ENCODE data around the gene WWC2. TPM values are rescaled to one million over a fixed set of nuclear protein-coding genes. Genes with fewer than 3 reads are reported as not detected.

Gene WWC2
- total RNA-seq, 1 donor from 2014 or later, result 109 TPM

DNA sequence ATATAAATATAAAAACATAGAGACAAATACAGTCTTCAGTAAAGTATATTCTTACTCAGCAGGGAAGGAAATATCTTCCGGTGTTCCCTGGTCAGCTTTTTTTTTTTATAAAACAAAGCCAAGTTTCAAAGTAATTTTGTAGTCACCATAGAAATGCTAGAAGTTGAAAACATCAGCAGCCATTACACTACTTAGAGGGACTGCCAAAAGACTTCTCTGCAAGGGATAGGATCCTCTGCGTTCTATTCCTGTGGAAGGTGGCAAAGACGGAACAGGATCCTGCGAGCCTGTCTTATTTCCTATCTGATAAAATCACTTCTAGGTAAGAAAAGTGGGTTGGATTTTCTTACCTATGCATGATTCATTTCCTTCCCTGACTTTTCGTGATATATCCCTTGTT is 201.6 kb downstream of the WWC2 start:
- ATAC-seq (no peak), DNase-seq (no peak)
- Histone ChIP-seq H3K36me3 (peaks cover 6% of the 10 kb centered on the region), H3K9me3 (no peaks in the 10 kb centered on the region), H3K4me3 (no peak overlapping the region), H3K27ac (no peak overlapping the region), H3K4me1 (no peaks in the 10 kb centered on the region), H3K27me3 (ENCODE audit: low read depth) (no peaks in the 10 kb centered on the region)
- intact Hi-C loops (cut with DNase I), result no loop called here
- TF ChIP-seq, protein P1, sequence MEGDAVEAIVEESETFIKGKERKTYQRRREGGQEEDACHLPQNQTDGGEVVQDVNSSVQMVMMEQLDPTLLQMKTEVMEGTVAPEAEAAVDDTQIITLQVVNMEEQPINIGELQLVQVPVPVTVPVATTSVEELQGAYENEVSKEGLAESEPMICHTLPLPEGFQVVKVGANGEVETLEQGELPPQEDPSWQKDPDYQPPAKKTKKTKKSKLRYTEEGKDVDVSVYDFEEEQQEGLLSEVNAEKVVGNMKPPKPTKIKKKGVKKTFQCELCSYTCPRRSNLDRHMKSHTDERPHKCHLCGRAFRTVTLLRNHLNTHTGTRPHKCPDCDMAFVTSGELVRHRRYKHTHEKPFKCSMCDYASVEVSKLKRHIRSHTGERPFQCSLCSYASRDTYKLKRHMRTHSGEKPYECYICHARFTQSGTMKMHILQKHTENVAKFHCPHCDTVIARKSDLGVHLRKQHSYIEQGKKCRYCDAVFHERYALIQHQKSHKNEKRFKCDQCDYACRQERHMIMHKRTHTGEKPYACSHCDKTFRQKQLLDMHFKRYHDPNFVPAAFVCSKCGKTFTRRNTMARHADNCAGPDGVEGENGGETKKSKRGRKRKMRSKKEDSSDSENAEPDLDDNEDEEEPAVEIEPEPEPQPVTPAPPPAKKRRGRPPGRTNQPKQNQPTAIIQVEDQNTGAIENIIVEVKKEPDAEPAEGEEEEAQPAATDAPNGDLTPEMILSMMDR (IDR thresholded peaks at IDR 0.05), result no peak

DNA sequence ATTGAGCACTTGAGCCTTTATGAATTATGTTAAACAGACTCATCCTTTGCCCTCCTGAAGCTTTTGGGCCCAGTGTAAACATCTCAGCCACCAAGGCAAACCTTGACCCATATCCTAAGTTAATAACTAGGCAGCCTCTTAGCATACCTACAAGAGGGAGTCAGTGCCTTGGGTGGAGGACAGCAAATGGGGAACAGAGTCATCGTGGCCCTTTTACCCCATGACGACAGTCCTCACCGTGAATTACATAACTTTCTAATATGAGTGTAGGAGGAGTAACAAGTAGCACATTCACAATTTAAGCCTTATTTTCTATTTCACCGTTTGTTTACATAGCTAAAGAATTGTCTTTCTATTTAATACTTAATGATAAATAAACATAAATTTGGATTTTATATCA is 204.2 kb downstream of the WWC2 start:
- H3K9me3 ChIP-seq, result no peaks in the 10 kb centered on the region
- H3K27ac ChIP-seq, result no peak overlapping the region
- TF ChIP-seq, protein P1 (IDR thresholded peaks at IDR 0.05), result no peak
- H3K36me3 ChIP-seq, result peaks cover 6% of the 10 kb centered on the region
- H3K4me1 ChIP-seq, result no peaks in the 10 kb centered on the region
- H3K4me3 ChIP-seq, result no peak overlapping the region
- DNase-seq, result no peak
- intact Hi-C loops (cut with DNase I), result no loop called here
- no peaks in the 10 kb centered on the region for H3K27me3 ChIP-seq (ENCODE audit: low read depth)
- peak; percentile 82 to 86 for ATAC-seq

DNA sequence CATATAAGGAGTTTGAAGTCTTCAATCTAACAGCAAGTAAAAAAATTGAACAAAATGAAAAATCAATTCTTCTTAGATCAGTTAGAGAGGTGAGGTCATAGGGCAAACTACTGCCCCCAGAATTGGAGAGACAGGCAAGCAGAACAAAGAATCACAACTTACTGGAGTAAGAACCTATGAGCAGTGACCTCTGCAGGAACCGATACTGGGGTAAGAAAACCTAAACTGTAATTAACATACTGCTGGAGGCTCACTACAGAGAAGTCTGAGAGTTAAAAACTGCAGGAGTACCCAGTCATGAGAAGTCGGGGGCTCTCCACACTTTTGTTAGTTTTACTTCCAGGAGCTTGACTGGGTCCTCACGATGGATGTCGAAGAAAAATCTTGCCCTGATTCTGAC is 205.0 kb downstream of the WWC2 start:
- H3K4me3 ChIP-seq, result no peak overlapping the region
- peaks cover 2% of the 10 kb centered on the region for H3K36me3 ChIP-seq
- H3K9me3 ChIP-seq, result no peaks in the 10 kb centered on the region
- ATAC-seq, result no peak
- TF ChIP-seq, protein P1 (IDR thresholded peaks at IDR 0.05), result no peak
- no peak for DNase-seq
- no peaks in the 10 kb centered on the region for H3K27me3 ChIP-seq (ENCODE audit: low read depth)
- no peak overlapping the region for H3K27ac ChIP-seq
- H3K4me1 ChIP-seq, result no peaks in the 10 kb centered on the region
- intact Hi-C loops (cut with DNase I), result no loop called here

DNA sequence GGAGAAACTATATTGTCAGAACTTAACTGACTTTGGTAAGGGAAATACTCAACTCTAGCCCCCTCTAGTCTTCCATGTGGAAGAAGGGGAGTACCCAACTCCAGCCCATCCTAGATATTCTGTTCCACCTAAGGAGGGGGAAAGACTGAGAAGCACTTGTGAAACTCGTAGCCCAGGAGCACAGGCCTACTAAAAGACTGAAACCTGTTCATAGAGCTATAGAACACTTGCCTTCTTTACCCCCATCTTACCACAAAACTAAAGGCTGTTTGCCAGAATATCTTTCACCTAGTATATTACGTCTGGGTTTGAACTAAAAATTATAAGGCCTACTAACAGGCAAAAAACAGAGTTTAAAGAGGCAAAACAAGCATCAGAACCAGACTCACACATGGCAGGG is 205.5 kb downstream of the WWC2 start:
- intact Hi-C loops (cut with DNase I), result no loop called here

DNA sequence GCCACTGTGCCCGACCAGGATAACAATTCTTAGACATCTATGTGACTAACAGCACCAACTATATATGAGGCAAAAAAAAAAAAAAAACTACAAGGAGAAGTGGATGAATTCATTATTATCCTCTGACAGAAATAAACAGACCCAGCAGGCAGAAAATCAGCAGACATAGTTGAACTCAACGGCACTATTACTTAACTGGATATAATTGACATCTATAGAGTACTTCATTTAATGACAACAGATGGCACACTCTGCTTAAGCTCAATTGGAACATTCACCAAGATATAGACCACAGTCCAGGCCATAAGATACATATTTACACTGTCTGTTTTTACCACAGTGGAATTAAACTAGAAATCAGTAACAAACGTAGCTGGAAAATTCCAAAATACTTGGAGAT is 207.8 kb downstream of the WWC2 start:
- H3K9me3 ChIP-seq, result no peaks in the 10 kb centered on the region
- ATAC-seq (no peak), DNase-seq (no peak)
- no peaks in the 10 kb centered on the region for H3K4me1 ChIP-seq
- no peaks in the 10 kb centered on the region for H3K27me3 ChIP-seq (ENCODE audit: low read depth)
- no peak overlapping the region for H3K4me3 ChIP-seq
- H3K27ac ChIP-seq, result no peak overlapping the region
- intact Hi-C loops (cut with DNase I), result no loop called here
- peaks cover under 1% of the 10 kb centered on the region for H3K36me3 ChIP-seq
- TF ChIP-seq, protein P1 (IDR thresholded peaks at IDR 0.05), result no peak

More for the DNA sequence above, 205.5 kb downstream of the WWC2 start:
- H3K4me1 ChIP-seq, result no peaks in the 10 kb centered on the region
- DNase-seq (no peak), ATAC-seq (no peak)
- H3K4me3 ChIP-seq, result no peak overlapping the region
- no peaks in the 10 kb centered on the region for H3K27me3 ChIP-seq (ENCODE audit: low read depth)
- TF ChIP-seq, protein P1 (IDR thresholded peaks at IDR 0.05), result no peak
- no peak overlapping the region for H3K27ac ChIP-seq
- no peaks in the 10 kb centered on the region for H3K9me3 ChIP-seq
- H3K36me3 ChIP-seq, result no peaks in the 10 kb centered on the region

DNA sequence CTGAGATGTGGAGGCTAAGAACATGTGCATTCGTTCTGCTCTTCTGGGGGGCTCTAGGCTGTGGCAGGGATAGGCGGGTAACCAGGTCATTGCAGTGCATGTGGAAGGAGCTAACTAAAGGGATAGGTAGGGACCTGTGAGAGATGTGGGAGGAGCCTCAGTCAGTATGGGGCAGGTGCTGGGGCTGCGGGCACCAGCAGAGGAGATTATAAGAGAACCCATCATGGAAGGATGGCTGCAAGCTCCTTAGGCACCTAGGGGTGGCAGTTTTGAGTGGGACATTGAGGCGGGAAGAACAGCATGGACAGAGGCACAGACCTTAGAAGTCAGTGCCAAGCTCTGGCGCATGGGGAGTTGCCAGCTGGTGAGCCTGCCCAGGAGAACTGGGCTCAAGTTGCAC is 213.8 kb downstream of the WWC2 start:
- TF ChIP-seq, protein P1 (IDR thresholded peaks at IDR 0.05), result no peak
- H3K27ac ChIP-seq, result no peak overlapping the region
- no peak for DNase-seq
- no peaks in the 10 kb centered on the region for H3K4me1 ChIP-seq
- no peaks in the 10 kb centered on the region for H3K9me3 ChIP-seq
- H3K36me3 ChIP-seq, result peaks cover 41% of the 10 kb centered on the region
- ATAC-seq, result peak in 1 of 2 donors; percentile 19
- H3K4me3 ChIP-seq, result no peak overlapping the region
- intact Hi-C loops (cut with DNase I), result no loop called here
- H3K27me3 ChIP-seq (ENCODE audit: low read depth), result no peaks in the 10 kb centered on the region

All from lower lobe of right lung (tissue), 2 donors.